MCF 10A (cell line): ENCODE results near the gene FKBP6. TPM values are rescaled to one million over a fixed set of nuclear protein-coding genes. Genes with fewer than 3 reads are reported as not detected.
"Not testable (repeated sequence)": the region's sequence is repeated elsewhere in the genome, so short reads cannot be mapped to it uniquely, and the experiment has no call there.

Source experiments
- BruUV-seq: library from RNA; stranded (reverse); fragments of 400-500 nt; replicated peaks from 2 replicates; lab custom pipeline; 2021; lab: Mats Ljungman, UMichigan
- CTCF ChIA-PET: fragments of 300-600 bp; sonication (Branson Sonifier 250); formaldehyde crosslinking; extraction: SDS; loops from one replicate; lab custom pipeline; 2021; ENCODE audit warnings: antibody characterized with exemption, inconsistent platforms; lab: Yijun Ruan, JAX
- POLR2A ChIA-PET: fragments of 300-600, 350-650 bp; sonication (Branson Sonifier 250); formaldehyde crosslinking; extraction: SDS; loops from one replicate; lab custom pipeline; 2020; ENCODE audit warnings: antibody characterized with exemption, inconsistent platforms; lab: Yijun Ruan, JAX
- DNase-seq: peaks from one replicate; pipeline ENCODE4 v3.0.0-alpha.2; 2018; ENCODE audit not compliant: unreplicated experiment
- H3K27ac Mint-ChIP-seq: one replicate; pipeline ENCODE4 v1.8.0; 2022; ENCODE audit warnings: mild to moderate bottlenecking, low read depth, mixed read lengths; ENCODE audit not compliant: unreplicated experiment
- H3K27me3 Mint-ChIP-seq: one replicate; pipeline ENCODE4 v1.8.0; 2022; ENCODE audit warnings: mixed read lengths; ENCODE audit not compliant: insufficient read depth, unreplicated experiment
- H3K36me3 Mint-ChIP-seq: one replicate; pipeline ENCODE4 v1.8.0; 2022; ENCODE audit warnings: mild to moderate bottlenecking, moderate library complexity, mixed read lengths; ENCODE audit not compliant: insufficient read depth, unreplicated experiment
- H3K4me1 Mint-ChIP-seq: one replicate; pipeline ENCODE4 v1.8.0; 2022; ENCODE audit warnings: mixed read lengths; ENCODE audit not compliant: insufficient read depth, unreplicated experiment
- H3K4me3 Mint-ChIP-seq: one replicate; pipeline ENCODE4 v1.8.0; 2022; ENCODE audit warnings: mild to moderate bottlenecking, moderate library complexity, mixed read lengths; ENCODE audit not compliant: unreplicated experiment
- H3K9me3 Mint-ChIP-seq: one replicate; pipeline ENCODE4 v1.8.0; 2022; ENCODE audit warnings: mixed read lengths; ENCODE audit not compliant: unreplicated experiment
- intact Hi-C: fragments of 100-400 bp; cut with micrococcal nuclease; formaldehyde crosslinking; loops from 2 replicates; pipeline ENCODE4 v1.14.1; 2022
- total RNA-seq: library from RNA; stranded (reverse); gene quantifications from 2 replicates; pipeline ENCODE4 v1.2.3, GENCODE V29; 2022
- TF ChIP-seq, protein P1 (sequence below): fragments of 200-600 bp; IDR thresholded peaks from one replicate; pipeline ENCODE4 v1.8.0; 2022; ENCODE audit warnings: antibody characterized with exemption, mild to moderate bottlenecking; ENCODE audit not compliant: unreplicated experiment

Gene FKBP6
- total RNA-seq, 1 experiment from 2014 or later, result not detected

DNA sequence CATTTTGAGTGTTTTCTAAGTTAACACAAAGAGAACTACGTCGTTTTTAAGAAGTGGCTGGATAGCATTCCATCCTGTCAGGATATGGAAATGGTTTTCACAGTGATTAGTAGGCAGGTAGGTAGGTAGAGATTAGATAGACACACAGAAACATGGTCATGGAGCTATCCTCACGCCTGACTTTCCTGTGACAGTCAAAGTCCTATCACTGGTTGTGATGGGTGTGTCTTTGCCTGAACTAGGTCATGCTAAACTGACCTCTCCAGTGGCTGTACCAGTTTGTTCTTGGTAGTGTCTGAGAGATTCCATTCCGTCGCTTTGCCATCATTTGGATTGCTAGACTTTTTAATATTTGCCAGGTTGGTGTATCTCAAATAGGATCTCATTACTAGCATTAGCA, 28.2 kb downstream of the FKBP6 start:
- no peaks in the 10 kb centered on the region for H3K27me3 Mint-ChIP-seq
- H3K36me3 Mint-ChIP-seq, result peaks cover 4% of the 10 kb centered on the region
- DNase-seq, result no peak
- H3K27ac Mint-ChIP-seq, result no peak overlapping the region
- no peaks in the 10 kb centered on the region for H3K4me1 Mint-ChIP-seq
- BruUV-seq, result no TSS peak
- H3K9me3 Mint-ChIP-seq, result peaks cover 9% of the 10 kb centered on the region
- ChIA-PET POLR2A (no interaction called here), CTCF (no interaction called here)
- no peak overlapping the region for H3K4me3 Mint-ChIP-seq
- intact Hi-C loops, result no loop called here
- TF ChIP-seq, protein P1, sequence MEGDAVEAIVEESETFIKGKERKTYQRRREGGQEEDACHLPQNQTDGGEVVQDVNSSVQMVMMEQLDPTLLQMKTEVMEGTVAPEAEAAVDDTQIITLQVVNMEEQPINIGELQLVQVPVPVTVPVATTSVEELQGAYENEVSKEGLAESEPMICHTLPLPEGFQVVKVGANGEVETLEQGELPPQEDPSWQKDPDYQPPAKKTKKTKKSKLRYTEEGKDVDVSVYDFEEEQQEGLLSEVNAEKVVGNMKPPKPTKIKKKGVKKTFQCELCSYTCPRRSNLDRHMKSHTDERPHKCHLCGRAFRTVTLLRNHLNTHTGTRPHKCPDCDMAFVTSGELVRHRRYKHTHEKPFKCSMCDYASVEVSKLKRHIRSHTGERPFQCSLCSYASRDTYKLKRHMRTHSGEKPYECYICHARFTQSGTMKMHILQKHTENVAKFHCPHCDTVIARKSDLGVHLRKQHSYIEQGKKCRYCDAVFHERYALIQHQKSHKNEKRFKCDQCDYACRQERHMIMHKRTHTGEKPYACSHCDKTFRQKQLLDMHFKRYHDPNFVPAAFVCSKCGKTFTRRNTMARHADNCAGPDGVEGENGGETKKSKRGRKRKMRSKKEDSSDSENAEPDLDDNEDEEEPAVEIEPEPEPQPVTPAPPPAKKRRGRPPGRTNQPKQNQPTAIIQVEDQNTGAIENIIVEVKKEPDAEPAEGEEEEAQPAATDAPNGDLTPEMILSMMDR, result no peak

DNA sequence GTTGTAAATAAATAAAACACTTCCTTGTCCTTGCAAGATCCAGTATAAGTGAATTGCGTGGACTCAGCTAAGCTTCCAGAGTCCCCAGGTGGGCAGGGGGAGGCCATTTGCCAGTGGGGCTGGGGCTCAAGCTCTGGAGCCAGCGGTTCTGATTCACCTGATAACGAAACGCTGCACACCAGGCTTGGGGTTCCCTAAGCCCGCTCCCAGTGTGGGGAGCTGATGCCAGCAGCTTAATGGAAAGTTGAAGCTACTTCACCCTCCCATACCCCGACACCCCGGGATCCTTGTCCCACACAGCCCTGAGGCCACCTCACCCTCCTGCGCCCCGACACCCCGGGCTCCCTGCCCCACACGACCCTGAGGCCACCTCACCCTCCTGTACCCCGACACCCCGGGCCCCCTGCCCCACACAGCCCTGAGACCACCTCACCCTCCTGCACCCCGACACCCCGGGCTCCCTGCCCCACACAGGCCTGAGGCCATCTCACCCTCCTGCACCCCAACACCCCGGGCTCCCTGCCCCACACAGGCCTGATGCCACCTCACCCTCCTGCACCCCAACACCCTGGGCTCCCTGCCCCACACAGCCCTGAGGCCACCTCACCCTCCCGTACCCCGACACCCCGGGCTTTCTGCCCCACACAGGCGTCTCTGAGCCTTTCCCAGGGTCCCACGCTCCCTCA, 30.8 kb downstream of the FKBP6 start:
- Mint-ChIP-seq H3K36me3 (no peaks in the 10 kb centered on the region), H3K4me3 (no peak overlapping the region), H3K27ac (no peak overlapping the region), H3K27me3 (peaks cover 11% of the 10 kb centered on the region), H3K9me3 (no peaks in the 10 kb centered on the region), H3K4me1 (no peaks in the 10 kb centered on the region)
- TF ChIP-seq, protein P1, result no peak
- ChIA-PET POLR2A (interaction anchor here (0.6 to 0.7 kb wide), 3 partner anchors 19 to 119 kb away, joined by 3 read pairs; no protein-coding TSS in a partner anchor), CTCF (interaction anchor here (1.0 kb wide), 1 partner anchor 93 kb away, joined by 3 read pairs; no protein-coding TSS in a partner anchor)
- no peak for DNase-seq
- intact Hi-C loops, result no loop called here
- BruUV-seq, result no TSS peak

DNA sequence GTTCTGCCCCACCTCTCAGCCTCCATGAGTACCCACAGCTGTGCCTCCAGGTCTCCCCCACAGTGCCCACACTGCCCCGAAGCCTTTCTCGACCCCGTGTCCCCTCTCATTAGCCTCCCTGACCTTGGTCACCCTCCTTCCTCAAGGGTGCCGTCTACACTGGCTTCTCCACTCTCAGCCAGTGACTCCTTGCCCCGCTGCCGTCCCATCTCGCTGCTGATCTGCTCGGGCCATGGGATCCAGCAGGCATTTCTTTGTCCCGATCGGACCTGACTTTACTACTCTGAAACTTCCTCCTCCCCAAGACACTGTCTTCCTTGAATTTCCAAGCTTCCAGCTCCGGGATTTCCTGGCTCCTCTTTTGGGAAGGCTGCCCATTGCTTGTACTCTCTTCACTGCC, 31.3 kb downstream of the FKBP6 start:
- no peak overlapping the region for H3K4me3 Mint-ChIP-seq
- ChIA-PET POLR2A (interaction anchor here (0.7 kb wide), 1 partner anchor 67 kb away, joined by 3 read pairs; no protein-coding TSS in a partner anchor), CTCF (no interaction called here)
- H3K9me3 Mint-ChIP-seq, result no peaks in the 10 kb centered on the region
- no TSS peak for BruUV-seq
- peaks cover 11% of the 10 kb centered on the region for H3K27me3 Mint-ChIP-seq
- TF ChIP-seq, protein P1, result no peak
- H3K4me1 Mint-ChIP-seq, result no peaks in the 10 kb centered on the region
- no peak overlapping the region for H3K27ac Mint-ChIP-seq
- intact Hi-C loops, result no loop called here
- DNase-seq, result no peak
- H3K36me3 Mint-ChIP-seq, result no peaks in the 10 kb centered on the region

DNA sequence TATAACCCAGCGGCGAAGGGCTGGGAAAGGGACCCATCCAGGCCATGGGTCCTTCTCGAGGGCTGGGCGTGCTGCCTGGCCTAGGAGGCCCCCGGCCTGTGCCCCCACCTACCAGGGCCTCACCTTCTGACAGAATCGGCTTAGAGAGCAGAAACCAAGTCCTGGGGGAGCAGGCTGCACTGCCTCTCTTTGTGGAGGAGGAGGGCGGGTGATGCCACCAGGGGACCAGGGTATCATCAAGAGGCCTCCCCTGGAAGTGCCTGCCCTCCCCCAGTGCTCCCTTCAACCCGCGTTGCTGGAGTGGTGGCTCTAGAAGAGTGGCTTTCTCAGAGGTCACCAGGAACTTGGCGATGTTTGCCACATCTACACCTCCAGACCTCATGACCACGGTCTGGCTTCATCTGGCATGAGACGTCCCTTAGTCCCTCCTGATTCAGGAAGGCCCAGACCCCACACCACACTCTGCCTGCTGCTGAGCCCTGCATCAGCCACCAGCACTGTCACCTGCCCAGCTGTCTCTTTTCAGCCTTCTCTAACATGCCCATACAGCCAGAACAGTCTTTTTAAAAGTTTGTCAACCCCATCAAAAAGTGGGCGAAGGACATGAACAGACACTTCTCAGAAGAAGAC, 31.9 kb downstream of the FKBP6 start:
- H3K9me3 Mint-ChIP-seq, result no peaks in the 10 kb centered on the region
- ChIA-PET CTCF (no interaction called here), POLR2A (no interaction called here)
- DNase-seq, result no peak
- intact Hi-C loops, result no loop called here
- H3K4me1 Mint-ChIP-seq, result no peaks in the 10 kb centered on the region
- BruUV-seq, result no TSS peak
- peaks cover 11% of the 10 kb centered on the region for H3K27me3 Mint-ChIP-seq
- no peak overlapping the region for H3K27ac Mint-ChIP-seq
- H3K36me3 Mint-ChIP-seq, result no peaks in the 10 kb centered on the region
- no peak overlapping the region for H3K4me3 Mint-ChIP-seq
- TF ChIP-seq, protein P1, result no peak

DNA sequence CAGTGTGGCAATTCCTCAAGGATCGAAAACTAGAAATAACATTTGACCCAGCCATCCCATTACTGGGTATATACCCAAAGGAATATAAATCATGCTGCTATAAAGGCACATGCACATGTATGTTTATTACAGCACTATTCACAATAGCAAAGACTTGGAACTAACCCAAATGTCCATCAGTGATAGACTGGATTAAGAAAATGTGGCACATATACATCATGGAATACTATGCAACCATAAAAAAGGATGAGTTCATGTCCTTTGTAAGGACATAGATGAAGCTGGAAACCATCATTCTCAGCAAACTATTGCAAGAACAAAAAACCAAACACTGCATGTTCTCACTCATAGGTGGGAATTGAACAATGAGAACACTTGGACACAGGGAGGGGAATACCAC, 32.6 kb downstream of the FKBP6 start:
- H3K4me3 Mint-ChIP-seq, H3K9me3 Mint-ChIP-seq, H3K36me3 Mint-ChIP-seq, CTCF ChIA-PET, DNase-seq, BruUV-seq, intact Hi-C loops, POLR2A ChIA-PET, H3K27ac Mint-ChIP-seq, H3K4me1 Mint-ChIP-seq: not testable (repeated sequence)
- peaks cover 11% of the 10 kb centered on the region for H3K27me3 Mint-ChIP-seq
